HepG2 (cell line): ENCODE results near the gene KCND1. TPM values are rescaled to one million over a fixed set of nuclear protein-coding genes. Genes with fewer than 3 reads are reported as not detected.
A peak's percentile ranks its signal among the peaks of the same experiment; 100 is the strongest.

Source experiments
- ATAC-seq: fragments of 200-7000 bp; cut with Tn5 transposase; 3 replicates; pipeline ENCODE4 v1.9.1; 2020; ENCODE audit warnings: mild to moderate bottlenecking, moderate library complexity
- BruUV-seq: library from RNA; stranded (reverse); fragments of 400-500 nt; replicated peaks from 2 replicates; lab custom pipeline; 2021; lab: Mats Ljungman, UMichigan
- CTCF ChIA-PET: fragments of 300-600 bp; formaldehyde crosslinking; extraction: SDS; loops from one replicate; lab custom pipeline; 2021; ENCODE audit warnings: low total read pairs, inconsistent platforms, low intra/inter-chr PET ratio; lab: Yijun Ruan, JAX
- POLR2A ChIA-PET: fragments of 350-600 bp; sonication (Branson Sonifier 250); formaldehyde crosslinking; loops from one replicate; lab custom pipeline; 2020; ENCODE audit warnings: antibody characterized with exemption, inconsistent platforms; lab: Yijun Ruan, JAX
- DNase-seq: peaks from one replicate; pipeline ENCODE4 v3.0.0-alpha.2; 2015; ENCODE audit warnings: low spot score
- FAIRE-seq: peaks from 3 replicates; lab custom pipeline; 2011; peaks lifted over from hg19 to GRCh38; lab: Jason Lieb, UNC
- H2AFZ ChIP-seq: one replicate; pipeline ENCODE4 v1.6.1; 2011; ENCODE audit warnings: low read length, inconsistent platforms
- H3K27ac ChIP-seq: fragments of 300-600 bp; 3 replicates; pipeline ENCODE4 v1.8.0; 2011; ENCODE audit warnings: mixed run types, mild to moderate bottlenecking, mixed read lengths, low read length, inconsistent platforms; ENCODE audit not compliant: insufficient read depth; ENCODE audit errors: extremely low read length
- H3K27me3 ChIP-seq, 2 experiments: fragments of 200-600 bp in 1 of 2; 2 replicates in 1 of 2; 3 replicates in 1 of 2; pipeline versions ENCODE4 v1.6.0 to v1.8.0; 2011; ENCODE audit warnings: low read length in 2 of 2, mild to moderate bottlenecking in 2 of 2, moderate library complexity in 2 of 2, inconsistent platforms in 1 of 2; ENCODE audit not compliant: insufficient read depth in 2 of 2, control insufficient read depth in 1 of 2
- H3K36me3 ChIP-seq, 2 experiments: fragments of 200-600 bp in 1 of 2; replicated peaks in 1 of 2; 2 replicates in 1 of 2; 3 replicates in 1 of 2; pipeline versions ENCODE4 v1.5.1 to v1.8.0; 2011; ENCODE audit warnings: low read length in 2 of 2, inconsistent platforms in 1 of 2; ENCODE audit not compliant: insufficient read depth in 2 of 2, control insufficient read depth in 1 of 2
- H3K4me1 ChIP-seq: 2 replicates; pipeline ENCODE4 v1.5.1; 2012; ENCODE audit warnings: low read length, inconsistent platforms; ENCODE audit not compliant: insufficient read depth
- H3K4me2 ChIP-seq: 2 replicates; pipeline ENCODE4 v1.6.0; 2011; ENCODE audit warnings: low read depth, low read length, inconsistent platforms
- H3K4me3 ChIP-seq, 3 experiments: fragments of 200-600 bp in 1 of 3; sonication (generic), shearing (Covaris generic) in 1 of 3; replicated peaks in 1 of 3; 2 replicates each; pipeline ENCODE4 v1.5.1; 2011 to 2016; ENCODE audit warnings: low read length in 3 of 3, inconsistent platforms in 2 of 3, low read depth in 2 of 3, mild to moderate bottlenecking in 2 of 3, control low read depth in 1 of 3, mixed read lengths in 1 of 3; ENCODE audit not compliant: insufficient read depth in 1 of 3
- H3K79me2 ChIP-seq: one replicate; pipeline ENCODE4 v1.6.1; 2011; ENCODE audit warnings: low read length, inconsistent platforms; ENCODE audit not compliant: insufficient read depth
- H3K9ac ChIP-seq: 2 replicates; pipeline ENCODE4 v1.6.0; 2011; ENCODE audit warnings: mild to moderate bottlenecking, low read depth, low read length, inconsistent platforms; ENCODE audit not compliant: insufficient read depth
- H3K9me3 ChIP-seq: 2 replicates; pipeline ENCODE4 v1.5.1; 2012; ENCODE audit warnings: mild to moderate bottlenecking, low read length
- H4K20me1 ChIP-seq: 2 replicates; pipeline ENCODE4 v1.6.0; 2011; ENCODE audit warnings: inconsistent platforms, mild to moderate bottlenecking, low read length, moderate library complexity; ENCODE audit not compliant: insufficient read depth
- HIVEP1 ChIP-seq: sonication (generic); formaldehyde crosslinking; IDR thresholded peaks from 2 replicates; pipeline ENCODE4 v1.4.0; 2020; ENCODE audit warnings: mild to moderate bottlenecking, missing genetic modification reagents
- NR2F1 ChIP-seq, 2 experiments: fragments of 450-650 bp in 1 of 2; formaldehyde crosslinking in 1 of 2; IDR thresholded peaks; 2 replicates each; pipeline versions ENCODE4 v1.5.0 to v1.6.1; 2016 to 2020; ENCODE audit warnings: mild to moderate bottlenecking in 1 of 2, missing compliant biosample characterization in 1 of 2, missing genetic modification reagents in 1 of 2, moderate library complexity in 1 of 2
- ZNF101 ChIP-seq: sonication (generic); formaldehyde crosslinking; IDR thresholded peaks from 2 replicates; pipeline ENCODE4 v1.4.0; 2020; ENCODE audit warnings: mild to moderate bottlenecking, low read depth, missing genetic modification reagents, borderline replicate concordance
- ZNF776 ChIP-seq: sonication (generic); formaldehyde crosslinking; IDR thresholded peaks from 2 replicates; pipeline ENCODE4 v1.4.0; 2020; ENCODE audit warnings: mild to moderate bottlenecking, missing genetic modification reagents
- WGBS: methylation state at CpG from one replicate; pipeline ENCODE4 v1.1.6; 2017; ENCODE audit warnings: low lambda C conversion rate; 5-methylcytosine and 5-hydroxymethylcytosine counted together
- in situ Hi-C: cut with HindIII; loops from 2 replicates; pipeline ENCODE4 v1.10.0; 2017; ENCODE audit warnings: low pct_unique_long_range_greater_than_20kb; ENCODE audit not compliant: extremely low pct_ligation_motif_present
- intact Hi-C: fragments of 100-400 bp; cut with micrococcal nuclease; formaldehyde crosslinking; loops from one replicate; pipeline ENCODE4 v1.10.0; 2022; ENCODE audit not compliant: unreplicated experiment
- polyA plus RNA-seq, 8 experiments: library from polyadenylated mRNA; depleted of rRNA in 3 of 8; stranded (reverse) in 7 of 8; unstranded in 1 of 8; fragments of >200 nt; fragmentation: Illumina TruSeq in 4 of 8; extraction: Trizol in 4 of 8; gene quantifications; 2 replicates each; pipeline versions ENCODE4 v1.2.1 to v1.2.3, GENCODE V29; 2011 to 2016; ENCODE audit warnings: low read depth in 4 of 8, missing spikeins in 1 of 8, mixed read lengths in 1 of 8; ENCODE audit not compliant: insufficient read depth in 1 of 8
- total RNA-seq, 5 experiments: library from RNA; depleted of rRNA; stranded (reverse); fragments of >200 nt; fragmentation: Illumina TruSeq; extraction: Trizol; gene quantifications; 2 replicates each; pipeline ENCODE4 v1.2.3, GENCODE V29; 2016; ENCODE audit warnings: low read depth in 1 of 5
- TF ChIP-seq, protein P1 (sequence below): IDR thresholded peaks from 2 replicates; pipeline ENCODE4 v1.6.1; 2016; ENCODE audit warnings: missing compliant biosample characterization, missing genetic modification reagents, borderline replicate concordance
- TF ChIP-seq, protein P2 (sequence below): fragments of 450-650 bp; IDR thresholded peaks from 2 replicates; pipeline ENCODE4 v1.6.1; 2016
- TF ChIP-seq, protein P3 (sequence below): sonication (generic); formaldehyde crosslinking; IDR thresholded peaks from 2 replicates; pipeline ENCODE4 v1.5.1; 2020; ENCODE audit warnings: mild to moderate bottlenecking, missing genetic modification reagents, borderline replicate concordance

KCND1 gene
- total and polyA plus RNA-seq, 2 of the 13 experiments (the other 11 are each of a cell fraction or from before 2014, with no cell fraction given), result 0.07 to 0.30 TPM

DNA sequence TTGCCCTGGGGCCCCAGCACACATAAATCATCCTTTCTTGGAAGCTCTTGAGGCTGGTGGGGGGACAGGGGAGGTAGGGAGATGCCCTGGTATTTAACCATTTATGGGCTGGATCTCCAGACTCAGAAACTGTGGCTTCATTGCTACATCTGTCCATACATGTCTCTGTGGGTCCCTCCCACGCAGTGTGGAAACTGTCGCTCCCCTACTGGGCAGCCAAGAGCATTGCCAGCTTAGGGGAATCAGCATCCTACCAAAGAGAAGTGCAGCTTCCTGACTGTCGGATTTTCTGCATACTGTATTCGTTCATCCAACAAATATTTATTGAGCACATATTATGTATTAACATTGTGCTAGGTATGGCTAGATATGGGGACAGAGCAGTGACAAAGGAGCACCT is 26.7 kb upstream of the KCND1 start (continued):
- TF ChIP-seq ZNF101 (CRISPR knock-in tag) (no peak), NR2F1 (CRISPR knock-in tag; IDR thresholded peaks at IDR 0.05) (no peak), ZNF776 (CRISPR knock-in tag) (no peak), HIVEP1 (CRISPR knock-in tag) (no peak)
- TF ChIP-seq, protein P1, sequence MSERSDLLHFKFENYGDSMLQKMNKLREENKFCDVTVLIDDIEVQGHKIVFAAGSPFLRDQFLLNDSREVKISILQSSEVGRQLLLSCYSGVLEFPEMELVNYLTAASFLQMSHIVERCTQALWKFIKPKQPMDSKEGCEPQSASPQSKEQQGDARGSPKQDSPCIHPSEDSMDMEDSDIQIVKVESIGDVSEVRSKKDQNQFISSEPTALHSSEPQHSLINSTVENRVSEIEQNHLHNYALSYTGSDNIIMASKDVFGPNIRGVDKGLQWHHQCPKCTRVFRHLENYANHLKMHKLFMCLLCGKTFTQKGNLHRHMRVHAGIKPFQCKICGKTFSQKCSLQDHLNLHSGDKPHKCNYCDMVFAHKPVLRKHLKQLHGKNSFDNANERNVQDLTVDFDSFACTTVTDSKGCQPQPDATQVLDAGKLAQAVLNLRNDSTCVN (CRISPR knock-in tag), result no peak
- TF ChIP-seq, all 625 proteins: peak for 0

DNA sequence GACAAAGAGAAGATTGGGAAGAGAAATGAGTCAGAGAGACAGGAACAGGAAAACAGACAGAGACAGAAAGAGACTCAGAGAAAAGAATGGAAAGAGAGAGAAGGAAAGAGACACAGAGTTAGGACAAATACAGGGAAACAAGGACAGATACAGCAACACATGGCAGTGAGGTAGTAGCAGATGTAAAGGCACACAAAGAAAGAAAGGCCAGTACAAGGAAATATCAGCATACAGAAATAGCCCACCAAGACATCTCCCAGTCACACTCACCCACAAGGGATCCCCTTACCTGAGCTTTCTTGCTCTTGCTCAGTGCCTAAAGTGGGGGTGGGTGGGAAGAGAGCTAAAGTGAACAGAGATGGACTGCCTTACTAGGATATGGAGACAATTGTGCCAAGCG is 26.2 kb upstream of the KCND1 start:
- no peak for FAIRE-seq
- 82% methylated on average over 1 of the region's 1 CpG for WGBS
- H3K4me3 ChIP-seq, result no peak overlapping the region
- POLR2A ChIA-PET, result no interaction called here
- no peaks in the 10 kb centered on the region for H3K9me3 ChIP-seq
- H2AFZ ChIP-seq, result no peak overlapping the region
- TF ChIP-seq, protein P2, sequence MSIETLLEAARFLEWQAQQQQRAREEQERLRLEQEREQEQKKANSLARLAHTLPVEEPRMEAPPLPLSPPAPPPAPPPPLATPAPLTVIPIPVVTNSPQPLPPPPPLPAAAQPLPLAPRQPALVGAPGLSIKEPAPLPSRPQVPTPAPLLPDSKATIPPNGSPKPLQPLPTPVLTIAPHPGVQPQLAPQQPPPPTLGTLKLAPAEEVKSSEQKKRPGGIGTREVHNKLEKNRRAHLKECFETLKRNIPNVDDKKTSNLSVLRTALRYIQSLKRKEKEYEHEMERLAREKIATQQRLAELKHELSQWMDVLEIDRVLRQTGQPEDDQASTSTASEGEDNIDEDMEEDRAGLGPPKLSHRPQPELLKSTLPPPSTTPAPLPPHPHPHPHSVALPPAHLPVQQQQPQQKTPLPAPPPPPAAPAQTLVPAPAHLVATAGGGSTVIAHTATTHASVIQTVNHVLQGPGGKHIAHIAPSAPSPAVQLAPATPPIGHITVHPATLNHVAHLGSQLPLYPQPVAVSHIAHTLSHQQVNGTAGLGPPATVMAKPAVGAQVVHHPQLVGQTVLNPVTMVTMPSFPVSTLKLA, result peak; percentile 59
- TF ChIP-seq, protein P3, sequence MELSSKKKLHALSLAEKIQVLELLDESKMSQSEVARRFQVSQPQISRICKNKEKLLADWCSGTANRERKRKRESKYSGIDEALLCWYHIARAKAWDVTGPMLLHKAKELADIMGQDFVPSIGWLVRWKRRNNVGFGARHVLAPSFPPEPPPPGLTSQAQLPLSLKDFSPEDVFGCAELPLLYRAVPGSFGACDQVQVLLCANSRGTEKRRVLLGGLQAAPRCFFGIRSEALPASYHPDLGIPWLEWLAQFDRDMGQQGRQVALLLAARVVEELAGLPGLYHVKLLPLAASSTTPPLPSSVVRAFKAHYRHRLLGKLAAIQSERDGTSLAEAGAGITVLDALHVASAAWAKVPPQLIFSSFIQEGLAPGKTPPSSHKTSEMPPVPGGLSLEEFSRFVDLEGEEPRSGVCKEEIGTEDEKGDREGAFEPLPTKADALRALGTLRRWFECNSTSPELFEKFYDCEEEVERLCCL (CRISPR knock-in tag), result no peak
- TF ChIP-seq, all 625 proteins: peak for 1
- H4K20me1 ChIP-seq, result no peaks in the 10 kb centered on the region
- no peak overlapping the region for H3K27ac ChIP-seq
- intact Hi-C loops (no loop called here), in situ Hi-C loops (no loop called here)
- ATAC-seq (no peak), DNase-seq (no peak)
- no peak overlapping the region for H3K4me2 ChIP-seq
- CTCF ChIA-PET, result no interaction called here
- no TSS peak for BruUV-seq
- no peaks in the 10 kb centered on the region for H3K27me3 ChIP-seq
- H3K36me3 ChIP-seq, result peaks cover 3 to 17% of the 10 kb centered on the region in 2 experiments; a peak in 2 of 5 replicates
- peaks cover 10% of the 10 kb centered on the region for H3K4me1 ChIP-seq
- no peak overlapping the region for H3K9ac ChIP-seq
- H3K79me2 ChIP-seq, result peaks cover 7% of the 10 kb centered on the region
